OCI-LY1 (cell line): ENCODE data around the gene ANTKMT.

Source experiments
- CTCF ChIP-seq: fragments of 200-600 bp; sonication (generic), shearing (Covaris generic); IDR thresholded peaks from 2 replicates; pipeline ENCODE4 v1.5.1; 2017; ENCODE audit warnings: mild to moderate bottlenecking, antibody characterized with exemption, low read length, moderate library complexity, mixed read lengths
- EZH2 ChIP-seq: fragments of 200-600 bp; sonication (generic), shearing (Covaris generic); IDR thresholded peaks from 2 replicates; pipeline ENCODE4 v1.8.0; 2017; ENCODE audit warnings: borderline replicate concordance, mixed run types, mild to moderate bottlenecking, antibody characterized with exemption, low read length, moderate library complexity, mixed read lengths

- TF ChIP-seq EZH2 = no peak
- no peak for TF ChIP-seq CTCF
These were observed 21.9 kb upstream of the ANTKMT start for GRCh38 chr16:698911-699671.
